ENCODE data around the gene CALM3.

The CALM3 gene

DNA sequence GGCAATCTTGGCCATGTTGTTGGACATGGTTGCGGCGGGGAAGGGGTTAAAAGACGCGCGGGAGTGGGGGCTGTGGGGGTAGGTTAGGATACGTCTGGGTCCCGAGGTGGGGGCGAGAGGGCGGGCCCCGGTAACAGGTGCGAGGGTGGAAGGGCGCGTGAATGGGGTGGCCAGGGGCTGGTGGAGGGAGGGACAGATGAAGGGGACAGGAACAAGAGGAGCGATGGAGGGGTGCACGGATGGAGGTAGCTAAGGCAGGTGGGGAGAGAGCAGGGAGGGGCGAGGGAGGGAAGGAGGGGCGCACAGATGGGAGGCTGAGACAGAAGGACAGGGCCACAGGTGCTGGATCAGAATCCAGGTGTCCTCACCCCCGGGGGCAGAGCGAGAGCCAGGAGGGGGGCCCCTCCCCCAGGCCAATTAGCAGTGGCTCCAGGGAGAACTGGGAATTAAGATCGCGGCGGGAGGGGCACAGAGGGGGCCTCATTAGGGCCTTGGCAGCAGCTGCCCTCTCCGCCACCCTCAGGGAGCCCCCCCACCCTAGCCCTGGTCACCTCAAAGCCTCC lies 33.6 kb downstream of the CALM3 start:
- no peak for DNase-seq (ENCODE audit: low read depth in 2 of 3, low spot score in 2 of 3)

DNA sequence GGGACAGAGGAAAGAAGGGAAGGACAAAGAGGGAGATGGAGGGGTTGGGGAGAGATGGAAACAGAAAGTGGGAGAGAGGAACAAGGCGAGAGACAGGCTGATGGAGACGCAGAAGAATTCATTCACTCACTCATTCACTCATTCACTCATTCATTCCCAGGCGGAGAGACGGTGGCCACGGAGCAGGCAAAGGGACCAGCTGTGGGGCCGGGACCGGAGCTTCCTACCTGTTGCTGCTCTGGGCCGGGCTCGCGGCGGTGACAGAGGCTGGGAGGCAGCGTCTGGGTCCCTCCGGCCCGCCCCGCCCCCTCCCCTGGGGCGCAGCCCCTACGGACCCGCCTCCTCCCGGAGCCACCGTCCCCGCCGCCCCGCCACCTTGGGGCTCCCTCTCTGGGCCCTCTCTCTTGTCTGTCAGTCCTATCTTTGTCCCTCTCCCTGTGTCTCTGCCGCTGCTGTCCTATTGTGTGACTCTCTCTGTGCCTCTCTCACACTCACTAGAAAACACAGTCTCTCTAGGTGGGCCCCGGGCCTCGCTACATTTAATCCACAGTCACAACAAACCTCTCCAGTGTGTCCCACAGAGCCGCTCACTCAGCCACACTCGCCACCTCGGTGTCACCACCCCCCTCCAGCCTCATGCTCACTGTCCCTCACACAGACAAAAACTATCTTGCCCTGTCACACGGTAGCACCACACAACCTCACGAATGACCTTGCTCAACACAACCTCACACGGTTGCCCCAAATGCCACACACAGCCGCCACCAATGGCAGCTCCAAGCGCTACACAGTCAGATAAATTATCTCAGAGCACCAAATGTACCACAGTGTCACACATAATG lies 35.0 kb downstream of the CALM3 start, which contains the start of gene GNG8:
Gene GNG8 (minus strand): TSS at position 283 of the 842 bp plus-strand sequence. CDS start 1,520 bp downstream, outside the sequence.
- no peak for DNase-seq (ENCODE audit: low read depth in 2 of 3, low spot score in 2 of 3)

DNA sequence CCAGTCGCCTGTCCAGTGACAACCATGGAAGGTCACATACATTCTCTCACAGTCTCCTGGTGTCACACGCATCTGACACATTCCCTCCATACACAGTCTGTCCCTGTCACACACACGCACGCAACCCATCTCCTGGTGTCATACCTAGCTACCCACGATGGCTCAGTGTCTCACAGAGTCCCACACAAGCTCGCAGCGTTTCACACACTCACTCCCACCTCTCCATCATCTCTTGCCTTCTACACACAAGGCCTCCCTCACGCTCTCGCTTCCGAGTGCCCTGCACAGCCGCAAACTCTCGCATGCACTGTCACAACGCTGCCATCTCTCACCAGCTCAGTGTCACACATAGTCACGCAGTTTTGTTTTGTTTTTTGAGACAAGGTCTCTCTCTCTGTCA lies 36.1 kb downstream of the CALM3 start:
- no peak for DNase-seq (ENCODE audit: low read depth in 2 of 3, low spot score in 2 of 3)

GRCh38 chr19:46639358-46640182 lies 38.4 kb downstream of the CALM3 start:
- no peak for DNase-seq (ENCODE audit: low read depth in 2 of 3, low spot score in 2 of 3)

DNA sequence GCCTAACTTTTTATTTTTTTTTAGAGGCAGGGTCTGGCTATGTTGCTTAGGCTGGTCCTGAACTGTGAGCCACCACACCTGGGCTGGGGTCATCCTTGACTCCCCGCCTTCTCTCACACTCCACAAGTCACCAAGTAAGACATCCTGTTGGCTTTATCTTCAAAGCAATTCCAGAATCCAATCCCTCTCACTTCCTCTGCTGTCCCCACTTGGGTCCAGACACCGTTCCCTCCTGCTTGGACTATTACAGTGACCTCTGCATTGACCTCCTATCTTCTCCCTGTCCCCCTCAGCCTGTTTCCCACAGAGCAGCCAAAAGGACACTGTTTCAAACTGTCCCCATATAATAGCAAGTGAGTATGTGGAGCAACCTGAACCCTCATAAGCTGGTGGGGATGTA lies 39.5 kb downstream of the CALM3 start:
- DNase-seq (ENCODE audit: low read depth in 2 of 3, low spot score in 2 of 3): no peak

GRCh38 chr19:46644720-46645119 lies 43.6 kb downstream of the CALM3 start:
- DNase-seq (ENCODE audit: low read depth in 2 of 3, low spot score in 2 of 3): no peak

GRCh38 chr19:46646402-46646801 lies 45.3 kb downstream of the CALM3 start:
- no peak for DNase-seq (ENCODE audit: low read depth in 2 of 3, low spot score in 2 of 3)

- no peak for DNase-seq (ENCODE audit: low read depth in 2 of 3, low spot score in 2 of 3)
Measured at GRCh38 chr19:46648060-46648960, 47.2 kb downstream of the CALM3 start.

GRCh38 chr19:46648961-46649960 lies 48.1 kb downstream of the CALM3 start:
- no peak for DNase-seq (ENCODE audit: low read depth in 2 of 3, low spot score in 2 of 3)

DNA sequence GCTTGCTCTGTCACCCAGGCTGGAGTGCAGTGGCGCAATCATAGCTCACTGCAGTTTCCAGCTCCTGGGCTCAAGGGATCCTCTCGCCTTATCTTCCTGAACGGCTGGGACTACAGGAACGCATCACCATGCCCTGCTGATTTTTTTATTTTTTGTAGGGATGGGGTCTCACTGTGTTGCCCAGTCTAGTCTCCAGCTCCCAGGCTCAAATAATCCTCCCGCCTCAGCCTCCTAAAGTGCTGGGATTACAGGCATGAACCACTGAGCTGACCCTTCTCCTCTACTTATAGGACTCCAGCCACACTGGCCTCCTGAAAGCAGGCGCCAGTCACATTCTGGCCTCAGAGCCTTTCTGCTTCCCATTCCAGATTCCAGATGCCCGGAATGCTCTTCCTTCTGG lies 49.3 kb downstream of the CALM3 start:
- no peak for DNase-seq (ENCODE audit: low read depth in 2 of 3, low spot score in 2 of 3)

GRCh38 chr19:46654621-46655152 lies 53.6 kb downstream of the CALM3 start:
- no peak for DNase-seq (ENCODE audit: low read depth in 2 of 3, low spot score in 2 of 3)

DNA sequence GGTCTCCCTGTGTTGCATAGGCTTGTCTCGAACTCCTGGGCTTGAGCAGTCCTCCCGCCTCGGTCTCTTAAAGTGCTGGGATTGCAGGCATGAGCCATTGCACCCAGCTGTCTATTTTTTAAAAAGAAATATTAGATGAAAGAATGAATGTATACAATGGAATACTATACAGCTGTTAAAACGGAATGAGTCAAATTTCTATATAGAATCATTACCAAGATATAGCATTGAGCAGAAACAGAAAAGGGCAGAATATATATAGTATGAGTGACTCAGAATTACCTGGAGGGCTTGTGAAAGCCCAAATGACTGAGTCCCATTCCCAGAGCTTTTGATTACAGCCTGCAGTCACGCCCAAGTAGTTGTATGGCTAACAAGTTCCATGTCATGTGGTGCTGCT lies 55.4 kb downstream of the CALM3 start:
- DNase-seq (ENCODE audit: low read depth in 2 of 3, low spot score in 2 of 3): no peak

GRCh38 chr19:46659151-46660007 lies 58.2 kb downstream of the CALM3 start:
- no peak for DNase-seq (ENCODE audit: low read depth in 2 of 3, low spot score in 2 of 3)

GRCh38 chr19:46660008-46660517 lies 58.9 kb downstream of the CALM3 start:
- DNase-seq (ENCODE audit: low read depth in 2 of 3, low spot score in 2 of 3): no peak

All from activated CD8-positive, alpha-beta memory T cell treated with anti-CD3 and anti-CD28 coated beads for 48 hours (primary cell).